ENCODE results near the gene RASSF5.

Gene RASSF5

DNA sequence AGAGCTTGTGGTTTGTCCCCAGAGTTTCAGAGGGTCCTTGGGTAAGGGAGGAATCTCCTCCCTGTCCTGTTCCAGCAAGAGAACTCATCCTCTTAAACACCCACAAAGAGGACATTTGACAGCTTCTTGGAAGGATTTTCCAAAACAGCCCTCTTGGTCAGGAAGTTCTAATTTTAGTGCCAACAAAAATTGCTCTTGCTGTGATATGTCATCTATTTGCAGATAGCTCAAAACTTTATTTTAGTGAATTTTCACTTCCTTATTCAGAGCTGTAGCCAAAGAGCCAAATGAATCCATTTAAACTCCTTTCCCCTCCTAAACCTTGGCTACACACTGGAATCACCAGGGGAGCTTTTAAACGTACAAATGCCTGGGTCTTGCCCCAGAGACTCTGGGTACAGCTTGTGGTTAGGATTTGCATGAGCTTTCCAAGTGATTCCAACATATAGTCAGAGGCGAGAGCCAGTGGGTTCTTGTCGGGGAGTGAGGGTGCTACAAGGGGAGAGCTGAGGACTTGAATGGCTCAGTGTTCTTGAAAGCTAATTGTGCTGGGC is 11.8 kb upstream of the RASSF5 start:
- H3K4me3 ChIP-seq (replicated peaks in 1 of 2; ENCODE audit: low read depth in 2 of 2, low read length in 2 of 2) = no peak overlapping the region
- DNase-seq (ENCODE audit: low read depth in 2 of 2) = peak; percentile 18 to 74
- TF ChIP-seq CTCF (IDR thresholded peaks at IDR 0.05; ENCODE audit: low read depth, low read length) = no peak

DNA sequence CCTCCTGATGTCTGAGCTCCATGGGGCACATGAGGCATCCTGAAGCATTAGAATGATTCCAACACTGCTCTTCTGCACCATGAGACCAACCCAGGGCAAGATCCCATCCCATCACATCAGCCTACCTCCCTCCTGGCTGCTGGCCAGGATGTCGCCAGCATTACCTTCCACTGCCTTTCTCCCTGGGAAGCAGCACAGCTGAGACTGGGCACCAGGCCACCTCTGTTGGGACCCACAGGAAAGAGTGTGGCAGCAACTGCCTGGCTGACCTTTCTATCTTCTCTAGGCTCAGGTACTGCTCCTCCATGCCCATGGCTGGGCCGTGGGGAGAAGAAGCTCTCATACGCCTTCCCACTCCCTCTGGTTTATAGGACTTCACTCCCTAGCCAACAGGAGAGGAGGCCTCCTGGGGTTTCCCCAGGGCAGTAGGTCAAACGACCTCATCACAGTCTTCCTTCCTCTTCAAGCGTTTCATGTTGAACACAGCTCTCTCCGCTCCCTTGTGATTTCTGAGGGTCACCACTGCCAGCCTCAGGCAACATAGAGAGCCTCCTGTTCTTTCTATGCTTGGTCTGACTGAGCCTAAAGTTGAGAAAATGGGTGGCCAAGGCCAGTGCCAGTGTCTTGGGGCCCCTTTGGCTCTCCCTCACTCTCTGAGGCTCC is 11.1 kb upstream of the RASSF5 start:
- no peak overlapping the region for H3K4me3 ChIP-seq (replicated peaks in 1 of 2; ENCODE audit: low read depth in 2 of 2, low read length in 2 of 2)
- no peak for DNase-seq (ENCODE audit: low read depth in 2 of 2)
- TF ChIP-seq CTCF (IDR thresholded peaks at IDR 0.05; ENCODE audit: low read depth, low read length) = no peak

DNA sequence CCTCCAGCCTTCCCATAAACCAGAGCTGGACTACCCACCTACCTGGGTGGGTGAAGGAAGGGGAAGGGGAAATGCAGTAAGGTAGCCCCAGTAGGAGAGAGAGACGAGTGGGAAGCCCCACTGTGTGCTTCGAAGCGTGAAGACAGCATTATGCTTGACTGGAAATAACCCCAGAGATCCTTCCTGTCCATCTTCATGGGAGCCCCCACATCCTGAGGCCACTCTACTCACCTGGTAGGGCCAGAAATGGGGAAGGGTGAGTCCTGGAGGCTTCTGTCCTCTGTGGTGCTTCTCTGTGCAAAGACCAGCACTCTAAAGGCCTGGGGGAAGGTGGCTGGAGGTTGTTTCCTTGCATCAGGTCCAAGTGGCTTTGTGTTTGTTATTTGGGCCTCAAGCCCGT is 10.0 kb upstream of the RASSF5 start:
- no peak for TF ChIP-seq CTCF (IDR thresholded peaks at IDR 0.05; ENCODE audit: low read depth, low read length)
- H3K4me3 ChIP-seq (replicated peaks in 1 of 2; ENCODE audit: low read depth in 2 of 2, low read length in 2 of 2) = no peak overlapping the region
- no peak for DNase-seq (ENCODE audit: low read depth in 2 of 2)

DNA sequence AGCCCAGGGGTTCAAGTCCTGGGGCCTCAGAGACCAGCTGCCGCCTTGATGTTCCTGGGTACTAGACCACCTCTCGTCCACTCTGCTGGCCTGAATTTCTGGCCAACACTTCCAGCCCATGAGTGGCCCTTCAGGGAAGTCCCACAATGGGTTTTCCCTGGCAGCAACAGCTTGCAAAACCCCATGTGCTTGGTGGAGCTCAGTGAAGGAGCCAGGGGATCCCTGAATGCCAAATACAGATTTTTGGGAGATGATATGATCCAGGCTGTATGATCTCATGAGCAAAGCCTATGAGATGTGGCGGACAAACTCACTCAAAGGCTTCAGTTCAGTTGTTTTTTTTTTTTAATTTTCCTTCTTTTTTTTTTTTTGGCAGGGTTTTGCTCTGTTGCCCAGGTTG is 9.6 kb upstream of the RASSF5 start:
- TF ChIP-seq CTCF (IDR thresholded peaks at IDR 0.05; ENCODE audit: low read depth, low read length) = no peak
- no peak overlapping the region for H3K4me3 ChIP-seq (replicated peaks in 1 of 2; ENCODE audit: low read depth in 2 of 2, low read length in 2 of 2)
- no peak for DNase-seq (ENCODE audit: low read depth in 2 of 2)

DNA sequence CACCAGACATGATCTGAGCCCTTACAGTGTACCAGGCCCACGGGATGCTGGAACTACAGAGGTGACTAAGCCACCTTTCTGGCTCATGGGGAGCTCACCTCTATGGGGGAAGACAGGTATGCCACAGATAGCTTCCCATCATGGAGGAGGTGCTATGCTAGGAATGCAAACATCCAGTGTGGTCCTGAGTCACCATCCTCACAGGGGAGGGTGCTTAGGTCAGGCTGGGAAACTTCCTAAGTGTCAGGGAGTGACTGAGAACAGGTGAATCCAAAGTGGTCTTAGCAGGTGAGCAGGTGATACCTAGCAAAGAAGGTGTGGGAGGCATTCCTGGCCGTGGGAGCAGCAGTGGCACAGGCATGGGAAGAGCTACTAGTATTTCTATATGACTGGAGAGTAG is 8.6 kb upstream of the RASSF5 start:
- DNase-seq (ENCODE audit: low read depth in 2 of 2) = no peak
- H3K4me3 ChIP-seq (replicated peaks in 1 of 2; ENCODE audit: low read depth in 2 of 2, low read length in 2 of 2) = no peak overlapping the region
- no peak for TF ChIP-seq CTCF (IDR thresholded peaks at IDR 0.05; ENCODE audit: low read depth, low read length)

GRCh38 chr1:206500046-206500445 is 7.3 kb upstream of the RASSF5 start:
- TF ChIP-seq CTCF (IDR thresholded peaks at IDR 0.05; ENCODE audit: low read depth, low read length) = no peak
- DNase-seq (ENCODE audit: low read depth in 2 of 2) = no peak
- no peak overlapping the region for H3K4me3 ChIP-seq (replicated peaks in 1 of 2; ENCODE audit: low read depth in 2 of 2, low read length in 2 of 2)

DNA sequence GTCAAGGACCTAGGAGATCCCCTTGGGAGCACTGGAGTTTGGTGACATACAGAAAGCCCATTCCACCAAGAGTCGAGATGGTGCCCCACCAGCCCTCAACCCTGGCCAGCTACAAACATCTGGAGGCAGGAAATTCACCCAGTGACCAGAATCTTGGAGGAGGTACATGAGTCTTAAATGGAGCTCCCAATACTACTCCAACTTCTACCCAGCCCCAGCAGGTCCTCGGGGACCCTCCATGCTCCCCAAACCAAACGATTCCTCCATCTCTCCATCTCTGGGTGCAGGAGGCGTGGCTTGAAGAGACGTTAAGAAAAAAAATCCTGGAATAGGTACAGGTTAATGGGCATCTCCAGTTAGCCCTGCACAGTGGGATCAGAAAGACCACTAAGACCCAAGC is 5.5 kb upstream of the RASSF5 start:
- no peak overlapping the region for H3K4me3 ChIP-seq (replicated peaks in 1 of 2; ENCODE audit: low read depth in 2 of 2, low read length in 2 of 2)
- TF ChIP-seq CTCF (IDR thresholded peaks at IDR 0.05; ENCODE audit: low read depth, low read length) = no peak
- no peak for DNase-seq (ENCODE audit: low read depth in 2 of 2)
